ENCODE data around the gene TNIK. TPM values are rescaled to one million over a fixed set of nuclear protein-coding genes. Genes with fewer than 3 reads are reported as not detected.

TNIK gene
- polyA plus RNA-seq, 1 donor from 2014 or later = 19.3 TPM

- Histone ChIP-seq H2AFZ (ENCODE audit: low read depth, low read length) (no peak overlapping the region), H3F3A (ENCODE audit: insufficient read depth, low read length, poor library complexity, severe bottlenecking) (no peaks in the 10 kb centered on the region), H3K4me3 (ENCODE audit: low read length) (no peak overlapping the region), H3K27ac (ENCODE audit: low read length) (no peak overlapping the region), H3K36me3 (ENCODE audit: insufficient read depth, low read length) (no peaks in the 10 kb centered on the region), H3K27me3 (ENCODE audit: insufficient read depth, low read depth, low read length) (no peaks in the 10 kb centered on the region), H3K79me2 (replicated peaks; ENCODE audit: insufficient read depth, low read length) (peaks cover 4% of the 10 kb centered on the region), H3K4me2 (ENCODE audit: low read length) (no peak overlapping the region), H3K9ac (ENCODE audit: low read length) (no peak overlapping the region), H3K9me3 (ENCODE audit: low read length) (no peaks in the 10 kb centered on the region), H3K9me2 (ENCODE audit: insufficient read depth, low read length) (no peaks in the 10 kb centered on the region), H4K20me1 (ENCODE audit: insufficient read depth) (no peaks in the 10 kb centered on the region)
- TF ChIP-seq TAF1 (IDR thresholded peaks at IDR 0.05; ENCODE audit: low read depth) (no peak), EP300 (conservative IDR thresholded peaks at IDR 0.05; ENCODE audit: poor library complexity, severe bottlenecking) (no peak), POLR2AphosphoS5 (IDR thresholded peaks at IDR 0.05) (no peak), REST (IDR thresholded peaks at IDR 0.05; ENCODE audit: borderline replicate concordance) (no peak), RAD21 (conservative IDR thresholded peaks at IDR 0.05) (no peak), EZH2 (IDR thresholded peaks at IDR 0.05; ENCODE audit: borderline replicate concordance, insufficient read depth, low read length, poor library complexity, severe bottlenecking) (no peak), MXI1 (conservative IDR thresholded peaks at IDR 0.05; ENCODE audit: poor library complexity, severe bottlenecking) (no peak), SMC3 (conservative IDR thresholded peaks at IDR 0.05; ENCODE audit: poor library complexity) (no peak)
- TF ChIP-seq, protein P1, sequence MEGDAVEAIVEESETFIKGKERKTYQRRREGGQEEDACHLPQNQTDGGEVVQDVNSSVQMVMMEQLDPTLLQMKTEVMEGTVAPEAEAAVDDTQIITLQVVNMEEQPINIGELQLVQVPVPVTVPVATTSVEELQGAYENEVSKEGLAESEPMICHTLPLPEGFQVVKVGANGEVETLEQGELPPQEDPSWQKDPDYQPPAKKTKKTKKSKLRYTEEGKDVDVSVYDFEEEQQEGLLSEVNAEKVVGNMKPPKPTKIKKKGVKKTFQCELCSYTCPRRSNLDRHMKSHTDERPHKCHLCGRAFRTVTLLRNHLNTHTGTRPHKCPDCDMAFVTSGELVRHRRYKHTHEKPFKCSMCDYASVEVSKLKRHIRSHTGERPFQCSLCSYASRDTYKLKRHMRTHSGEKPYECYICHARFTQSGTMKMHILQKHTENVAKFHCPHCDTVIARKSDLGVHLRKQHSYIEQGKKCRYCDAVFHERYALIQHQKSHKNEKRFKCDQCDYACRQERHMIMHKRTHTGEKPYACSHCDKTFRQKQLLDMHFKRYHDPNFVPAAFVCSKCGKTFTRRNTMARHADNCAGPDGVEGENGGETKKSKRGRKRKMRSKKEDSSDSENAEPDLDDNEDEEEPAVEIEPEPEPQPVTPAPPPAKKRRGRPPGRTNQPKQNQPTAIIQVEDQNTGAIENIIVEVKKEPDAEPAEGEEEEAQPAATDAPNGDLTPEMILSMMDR (IDR thresholded peaks at IDR 0.05; ENCODE audit: poor library complexity, severe bottlenecking) = no peak
These were observed 83.6 kb downstream of the TNIK start for GRCh38 chr3:171376596-171376947.

DNA sequence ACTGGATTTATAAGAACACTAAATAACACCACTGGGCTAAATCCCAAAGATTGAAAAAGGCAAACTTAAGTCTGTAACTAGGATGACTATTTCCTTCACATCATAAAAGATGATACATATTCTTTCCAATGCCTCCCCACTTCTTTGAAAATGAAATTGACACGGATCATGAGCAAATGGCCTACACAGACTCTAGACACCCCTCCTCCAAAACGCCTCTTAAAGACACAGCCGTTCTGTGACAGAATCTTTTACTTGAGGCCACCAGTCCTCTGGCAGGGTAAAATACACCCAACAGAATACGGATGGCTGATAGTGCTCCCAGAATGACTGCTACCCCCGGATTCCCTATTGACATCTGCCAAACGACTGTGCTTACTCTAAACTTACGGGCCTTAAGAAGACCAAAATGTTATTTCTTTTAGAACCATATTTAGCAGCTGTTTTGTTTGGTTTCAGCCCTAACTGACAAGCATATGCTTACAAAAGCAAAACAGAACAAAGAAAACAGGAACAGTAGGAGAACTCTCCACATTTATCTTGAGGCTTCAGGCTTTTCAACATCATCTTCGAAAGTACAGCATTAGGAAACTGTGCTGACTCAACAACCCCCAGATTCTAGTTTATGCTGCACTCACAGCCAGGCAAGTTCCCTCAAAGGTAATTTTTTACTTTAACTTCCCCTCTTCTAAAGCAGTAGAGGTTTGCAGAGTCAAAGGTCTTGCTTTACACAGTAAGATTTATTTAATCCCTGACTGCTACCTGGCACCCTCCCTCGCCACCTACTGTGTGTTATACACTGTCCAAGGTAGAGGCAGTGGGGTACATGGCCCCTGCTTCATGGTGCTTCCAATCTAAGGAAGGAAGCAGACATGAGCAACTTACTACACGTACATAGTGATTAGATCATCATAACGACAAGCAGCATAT is 84.3 kb downstream of the TNIK start:
- no peak overlapping the region for H3K9ac ChIP-seq (ENCODE audit: low read length)
- no peaks in the 10 kb centered on the region for H3F3A ChIP-seq (ENCODE audit: insufficient read depth, low read length, poor library complexity, severe bottlenecking)
- H3K27me3 ChIP-seq (ENCODE audit: insufficient read depth, low read depth, low read length) = no peaks in the 10 kb centered on the region
- no peaks in the 10 kb centered on the region for H3K9me2 ChIP-seq (ENCODE audit: insufficient read depth, low read length)
- no peak overlapping the region for H3K4me2 ChIP-seq (ENCODE audit: low read length)
- no peaks in the 10 kb centered on the region for H3K36me3 ChIP-seq (ENCODE audit: insufficient read depth, low read length)
- no peaks in the 10 kb centered on the region for H3K9me3 ChIP-seq (ENCODE audit: low read length)
- no peak for TF ChIP-seq EZH2 (IDR thresholded peaks at IDR 0.05; ENCODE audit: borderline replicate concordance, insufficient read depth, low read length, poor library complexity, severe bottlenecking)
- H4K20me1 ChIP-seq (ENCODE audit: insufficient read depth) = no peaks in the 10 kb centered on the region
- H3K4me3 ChIP-seq (ENCODE audit: low read length) = no peak overlapping the region
- H3K27ac ChIP-seq (ENCODE audit: low read length) = no peak overlapping the region
- no peaks in the 10 kb centered on the region for H3K79me2 ChIP-seq (replicated peaks; ENCODE audit: insufficient read depth, low read length)
- no peak overlapping the region for H2AFZ ChIP-seq (ENCODE audit: low read depth, low read length)
